Measurements from ENCODE around the gene IRF5.
"Not testable (repeated sequence)": the region's sequence is repeated elsewhere in the genome, so short reads cannot be mapped to it uniquely, and the experiment has no call there.

The IRF5 gene

DNA sequence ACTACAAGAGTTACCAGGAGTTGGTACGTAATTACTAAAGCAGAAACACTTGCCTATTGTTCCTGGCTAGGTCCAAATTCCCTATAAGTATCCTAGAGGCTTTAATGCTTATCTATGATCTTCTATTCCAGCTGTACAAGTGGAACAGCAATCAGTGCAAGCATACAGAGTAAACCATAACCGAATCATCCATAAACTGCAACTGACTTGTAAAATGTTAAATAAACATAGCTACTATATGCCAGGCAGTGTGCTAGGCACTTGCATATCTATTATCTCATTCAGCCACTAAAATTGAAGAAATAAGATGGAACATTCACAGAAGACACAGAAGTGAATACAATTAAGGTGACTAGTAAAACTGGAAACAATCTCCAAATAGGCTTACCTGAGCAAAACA is 55.7 kb downstream of the IRF5 start (continued):
- TF ChIP-seq, protein P1, sequence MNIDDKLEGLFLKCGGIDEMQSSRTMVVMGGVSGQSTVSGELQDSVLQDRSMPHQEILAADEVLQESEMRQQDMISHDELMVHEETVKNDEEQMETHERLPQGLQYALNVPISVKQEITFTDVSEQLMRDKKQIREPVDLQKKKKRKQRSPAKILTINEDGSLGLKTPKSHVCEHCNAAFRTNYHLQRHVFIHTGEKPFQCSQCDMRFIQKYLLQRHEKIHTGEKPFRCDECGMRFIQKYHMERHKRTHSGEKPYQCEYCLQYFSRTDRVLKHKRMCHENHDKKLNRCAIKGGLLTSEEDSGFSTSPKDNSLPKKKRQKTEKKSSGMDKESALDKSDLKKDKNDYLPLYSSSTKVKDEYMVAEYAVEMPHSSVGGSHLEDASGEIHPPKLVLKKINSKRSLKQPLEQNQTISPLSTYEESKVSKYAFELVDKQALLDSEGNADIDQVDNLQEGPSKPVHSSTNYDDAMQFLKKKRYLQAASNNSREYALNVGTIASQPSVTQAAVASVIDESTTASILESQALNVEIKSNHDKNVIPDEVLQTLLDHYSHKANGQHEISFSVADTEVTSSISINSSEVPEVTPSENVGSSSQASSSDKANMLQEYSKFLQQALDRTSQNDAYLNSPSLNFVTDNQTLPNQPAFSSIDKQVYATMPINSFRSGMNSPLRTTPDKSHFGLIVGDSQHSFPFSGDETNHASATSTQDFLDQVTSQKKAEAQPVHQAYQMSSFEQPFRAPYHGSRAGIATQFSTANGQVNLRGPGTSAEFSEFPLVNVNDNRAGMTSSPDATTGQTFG (tag by site-specific recombination; IDR thresholded peaks at IDR 0.05; ENCODE audit: borderline replicate concordance): no peak
- TF ChIP-seq FEZF1 (tag by site-specific recombination; IDR thresholded peaks at IDR 0.05) (no peak), ZNF155 (tag by site-specific recombination; IDR thresholded peaks at IDR 0.05) (no peak), ZNF133 (tag by site-specific recombination; IDR thresholded peaks at IDR 0.05) (no peak), ZIC2 (tag by site-specific recombination; IDR thresholded peaks at IDR 0.05) (no peak), GFI1B (tag by site-specific recombination; IDR thresholded peaks at IDR 0.05) (no peak), ZNF16 (tag by site-specific recombination; IDR thresholded peaks at IDR 0.05; ENCODE audit: low read depth) (no peak), ZNF707 (tag by site-specific recombination; IDR thresholded peaks at IDR 0.05) (no peak), ZNF302 (tag by site-specific recombination; IDR thresholded peaks at IDR 0.05; ENCODE audit: low read depth) (no peak), ZNF843 (tag by site-specific recombination; IDR thresholded peaks at IDR 0.05) (no peak)
- TF ChIP-seq, protein P2, sequence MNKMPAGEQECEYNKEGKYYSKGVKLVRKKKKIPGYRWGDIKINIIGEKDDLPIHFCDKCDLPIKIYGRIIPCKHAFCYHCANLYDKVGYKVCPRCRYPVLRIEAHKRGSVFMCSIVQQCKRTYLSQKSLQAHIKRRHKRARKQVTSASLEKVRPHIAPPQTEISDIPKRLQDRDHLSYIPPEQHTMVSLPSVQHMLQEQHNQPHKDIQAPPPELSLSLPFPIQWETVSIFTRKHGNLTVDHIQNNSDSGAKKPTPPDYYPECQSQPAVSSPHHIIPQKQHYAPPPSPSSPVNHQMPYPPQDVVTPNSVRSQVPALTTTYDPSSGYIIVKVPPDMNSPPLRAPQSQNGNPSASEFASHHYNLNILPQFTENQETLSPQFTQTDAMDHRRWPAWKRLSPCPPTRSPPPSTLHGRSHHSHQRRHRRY (tag by site-specific recombination; IDR thresholded peaks at IDR 0.05): no peak
- TF ChIP-seq, protein P3, sequence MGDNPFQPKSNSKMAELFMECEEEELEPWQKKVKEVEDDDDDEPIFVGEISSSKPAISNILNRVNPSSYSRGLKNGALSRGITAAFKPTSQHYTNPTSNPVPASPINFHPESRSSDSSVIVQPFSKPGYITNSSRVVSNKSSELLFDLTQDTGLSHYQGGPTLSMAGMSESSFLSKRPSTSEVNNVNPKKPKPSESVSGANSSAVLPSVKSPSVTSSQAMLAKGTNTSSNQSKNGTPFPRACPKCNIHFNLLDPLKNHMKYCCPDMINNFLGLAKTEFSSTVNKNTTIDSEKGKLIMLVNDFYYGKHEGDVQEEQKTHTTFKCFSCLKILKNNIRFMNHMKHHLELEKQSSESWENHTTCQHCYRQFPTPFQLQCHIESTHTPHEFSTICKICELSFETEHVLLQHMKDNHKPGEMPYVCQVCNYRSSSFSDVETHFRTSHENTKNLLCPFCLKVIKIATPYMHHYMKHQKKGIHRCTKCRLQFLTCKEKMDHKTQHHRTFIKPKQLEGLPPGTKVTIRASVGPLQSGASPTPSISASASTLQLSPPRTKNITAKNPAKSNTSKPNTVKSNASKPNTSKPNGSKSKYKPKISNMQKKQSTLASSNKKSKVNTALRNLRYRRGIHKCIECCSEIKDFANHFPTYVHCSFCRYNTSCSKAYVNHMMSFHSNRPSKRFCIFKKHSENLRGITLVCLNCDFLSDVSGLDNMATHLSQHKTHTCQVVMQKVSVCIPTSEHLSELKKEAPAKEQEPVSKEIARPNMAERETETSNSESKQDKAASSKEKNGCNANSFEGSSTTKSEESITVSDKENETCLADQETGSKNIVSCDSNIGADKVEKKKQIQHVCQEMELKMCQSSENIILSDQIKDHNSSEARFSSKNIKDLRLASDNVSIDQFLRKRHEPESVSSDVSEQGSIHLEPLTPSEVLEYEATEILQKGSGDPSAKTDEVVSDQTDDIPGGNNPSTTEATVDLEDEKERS (tag by site-specific recombination; IDR thresholded peaks at IDR 0.05): no peak

DNA sequence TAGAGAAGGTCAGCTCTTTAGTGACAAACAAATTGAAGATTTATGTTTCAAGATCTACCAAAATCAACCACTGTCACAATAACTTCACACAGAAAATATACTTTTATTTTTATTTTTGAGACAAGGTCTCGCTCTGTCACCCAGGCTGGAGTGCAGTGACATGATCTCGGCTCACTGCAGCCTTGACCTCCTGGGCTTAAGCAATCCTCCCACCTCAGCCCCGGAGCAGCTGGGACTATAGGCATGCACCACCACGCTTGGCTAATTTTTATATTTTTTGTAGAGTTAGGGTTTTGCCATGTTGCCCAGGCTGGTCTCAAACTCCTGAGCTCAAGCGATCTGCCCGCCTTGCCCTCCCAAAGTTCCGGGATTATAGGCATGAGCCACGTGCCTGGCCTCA is 56.8 kb downstream of the IRF5 start:
- CTCF ChIA-PET: not testable (repeated sequence)

DNA sequence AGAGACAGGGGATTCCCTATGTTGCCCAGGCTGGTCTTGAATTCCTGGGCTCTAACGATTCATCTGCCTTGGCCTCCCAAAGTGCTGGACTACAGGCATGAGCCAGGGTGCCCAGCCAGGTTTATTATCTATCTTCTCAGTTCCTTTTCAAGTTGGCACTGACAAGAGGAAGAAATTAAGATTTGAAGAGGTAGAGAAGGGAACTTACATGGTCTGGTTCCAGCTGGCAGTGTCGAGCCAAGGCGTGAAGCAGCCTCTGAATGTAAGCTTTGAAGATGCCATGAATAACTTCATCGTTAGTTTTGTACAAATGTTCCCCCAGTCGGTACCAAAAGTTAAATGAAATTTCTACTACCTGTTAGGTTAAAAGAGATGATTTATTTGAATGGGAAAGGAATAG is 59.5 kb downstream of the IRF5 start:
- ChIA-PET POLR2A (interaction anchor here (0.5 to 0.7 kb wide), 2 partner anchors 44 to 84 kb away, joined by 7 read pairs; no protein-coding TSS in a partner anchor), CTCF (interaction anchor here (0.6 to 0.8 kb wide), 2 partner anchors 22 to 25 kb away, joined by 3 to 5 read pairs; no protein-coding TSS in a partner anchor)
- Histone ChIP-seq H3K9me3 (ENCODE audit: control insufficient read depth, insufficient read depth, low read depth, low read length) (no peaks in the 10 kb centered on the region), H3K4me3 (ENCODE audit: low read depth, low read length) (no peak overlapping the region), H3K27ac (ENCODE audit: extremely low read depth, low read depth, low read length) (no peak overlapping the region), H3K4me1 (ENCODE audit: control insufficient read depth, insufficient read depth, low read length) (no peaks in the 10 kb centered on the region), H3K36me3 (ENCODE audit: control insufficient read depth in 2 of 2, insufficient read depth in 1 of 2, low read length in 2 of 2) (peaks cover 12 to 35% of the 10 kb centered on the region in 2 experiments)
- TF ChIP-seq ZNF433 (tag by site-specific recombination; IDR thresholded peaks at IDR 0.05; ENCODE audit: low read depth) (no peak), ZNF423 (tag by site-specific recombination; IDR thresholded peaks at IDR 0.05) (no peak), ZFHX2 (tag by site-specific recombination; conservative IDR thresholded peaks at IDR 0.05) (no peak), SP2 (tag by site-specific recombination; IDR thresholded peaks at IDR 0.05) (no peak), ZNF785 (tag by site-specific recombination; IDR thresholded peaks at IDR 0.05) (no peak), ZNF624 (tag by site-specific recombination; IDR thresholded peaks at IDR 0.05) (no peak)
- TF ChIP-seq, protein P4, sequence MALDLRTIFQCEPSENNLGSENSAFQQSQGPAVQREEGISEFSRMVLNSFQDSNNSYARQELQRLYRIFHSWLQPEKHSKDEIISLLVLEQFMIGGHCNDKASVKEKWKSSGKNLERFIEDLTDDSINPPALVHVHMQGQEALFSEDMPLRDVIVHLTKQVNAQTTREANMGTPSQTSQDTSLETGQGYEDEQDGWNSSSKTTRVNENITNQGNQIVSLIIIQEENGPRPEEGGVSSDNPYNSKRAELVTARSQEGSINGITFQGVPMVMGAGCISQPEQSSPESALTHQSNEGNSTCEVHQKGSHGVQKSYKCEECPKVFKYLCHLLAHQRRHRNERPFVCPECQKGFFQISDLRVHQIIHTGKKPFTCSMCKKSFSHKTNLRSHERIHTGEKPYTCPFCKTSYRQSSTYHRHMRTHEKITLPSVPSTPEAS (tag by site-specific recombination; IDR thresholded peaks at IDR 0.05): no peak
- TF ChIP-seq, protein P5, sequence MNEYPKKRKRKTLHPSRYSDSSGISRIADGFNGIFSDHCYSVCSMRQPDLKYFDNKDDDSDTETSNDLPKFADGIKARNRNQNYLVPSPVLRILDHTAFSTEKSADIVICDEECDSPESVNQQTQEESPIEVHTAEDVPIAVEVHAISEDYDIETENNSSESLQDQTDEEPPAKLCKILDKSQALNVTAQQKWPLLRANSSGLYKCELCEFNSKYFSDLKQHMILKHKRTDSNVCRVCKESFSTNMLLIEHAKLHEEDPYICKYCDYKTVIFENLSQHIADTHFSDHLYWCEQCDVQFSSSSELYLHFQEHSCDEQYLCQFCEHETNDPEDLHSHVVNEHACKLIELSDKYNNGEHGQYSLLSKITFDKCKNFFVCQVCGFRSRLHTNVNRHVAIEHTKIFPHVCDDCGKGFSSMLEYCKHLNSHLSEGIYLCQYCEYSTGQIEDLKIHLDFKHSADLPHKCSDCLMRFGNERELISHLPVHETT (tag by site-specific recombination; IDR thresholded peaks at IDR 0.05): no peak

More for the DNA sequence above, 56.8 kb downstream of the IRF5 start:
- H3K4me1 ChIP-seq (ENCODE audit: control insufficient read depth, insufficient read depth, low read length); H3K9me3 ChIP-seq (ENCODE audit: control insufficient read depth, insufficient read depth, low read depth, low read length); POLR2A ChIA-PET; H3K4me3 ChIP-seq (ENCODE audit: low read depth, low read length); H3K27ac ChIP-seq (ENCODE audit: extremely low read depth, low read depth, low read length): not testable (repeated sequence)
- H3K36me3 ChIP-seq (ENCODE audit: control insufficient read depth in 2 of 2, insufficient read depth in 1 of 2, low read length in 2 of 2): peaks cover 13 to 31% of the 10 kb centered on the region in 2 experiments; a peak in 2 of 3 replicates

Measured in HEK293 (cell line).